Pulmonary artery endothelial cell (primary cell): ENCODE measurements around the gene POMGNT2. TPM values are rescaled to one million over a fixed set of nuclear protein-coding genes. Genes with fewer than 3 reads are reported as not detected.

Experiments
- DNase-seq: peaks from one replicate; pipeline ENCODE4 v3.0.0-alpha.2; 2011; ENCODE audit warnings: low read depth, low spot score
- total RNA-seq: library from RNA; depleted of rRNA; stranded (reverse); fragments of >200 nt; gene quantifications from 2 replicates; pipeline ENCODE4 v1.2.3, GENCODE V29; 2014

The POMGNT2 gene
- total RNA-seq, result 6.5 and 6.9 TPM in 2 replicates

DNA sequence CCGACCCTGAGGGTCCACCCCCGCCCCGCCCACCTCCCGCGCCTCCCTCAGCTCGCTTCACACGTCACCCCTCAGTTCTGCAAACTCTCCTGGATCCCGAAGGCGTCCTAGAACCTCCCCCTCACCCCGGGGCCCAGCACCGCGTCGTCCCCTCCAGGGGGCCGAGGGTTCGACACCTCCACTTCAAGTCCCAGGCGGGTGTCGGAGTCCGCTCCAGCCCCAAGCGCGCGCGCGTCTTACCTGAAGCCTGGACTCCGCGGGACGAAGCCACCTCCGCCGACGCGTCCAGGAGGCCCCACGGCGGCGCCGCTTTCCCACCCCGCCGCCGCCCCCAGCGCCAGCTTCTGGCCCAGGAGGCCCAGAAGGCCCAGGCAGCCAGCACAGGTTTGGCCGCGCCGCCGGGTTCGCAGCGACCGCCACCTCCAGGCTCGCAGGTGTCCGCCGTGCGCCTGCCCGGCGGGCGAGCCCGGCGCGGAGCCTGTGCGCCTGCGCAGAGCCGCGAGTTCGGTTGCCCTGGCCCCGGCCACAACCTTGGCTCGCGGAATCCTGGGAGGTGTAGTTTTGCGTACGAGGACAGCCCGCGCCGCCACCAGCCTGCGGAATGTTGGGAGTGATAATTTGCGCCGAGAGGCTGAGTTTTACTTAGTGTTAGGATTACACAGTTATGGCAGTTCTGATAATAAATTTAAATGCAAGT, at the start of gene POMGNT2:
TSS of gene POMGNT2 (minus strand) at position 484 of the 697 bp plus-strand sequence. CDS start 24,648 bp downstream, outside the sequence.
- DNase-seq, result peak; percentile 35

DNA sequence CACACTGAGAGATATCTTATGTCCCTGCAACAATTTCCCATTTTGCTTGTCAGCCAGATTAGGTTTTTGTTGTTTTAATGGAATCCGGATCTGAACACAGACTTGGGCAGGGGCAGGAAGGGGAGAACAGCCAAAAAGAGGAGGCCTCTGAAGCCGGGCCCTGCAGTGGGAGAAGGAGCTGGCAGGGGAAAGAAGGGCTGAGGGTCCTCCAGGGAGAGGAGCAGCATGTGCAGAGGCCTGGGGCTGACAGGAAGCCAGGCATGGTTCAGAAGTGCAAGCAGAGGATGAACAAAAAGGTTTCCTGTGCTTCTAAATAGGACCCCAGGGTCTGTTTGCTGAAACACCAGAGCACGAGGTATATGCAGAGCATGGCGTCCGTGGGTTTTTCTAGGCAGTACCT, 49.1 kb upstream of the POMGNT2 start:
- no peak for DNase-seq

DNA sequence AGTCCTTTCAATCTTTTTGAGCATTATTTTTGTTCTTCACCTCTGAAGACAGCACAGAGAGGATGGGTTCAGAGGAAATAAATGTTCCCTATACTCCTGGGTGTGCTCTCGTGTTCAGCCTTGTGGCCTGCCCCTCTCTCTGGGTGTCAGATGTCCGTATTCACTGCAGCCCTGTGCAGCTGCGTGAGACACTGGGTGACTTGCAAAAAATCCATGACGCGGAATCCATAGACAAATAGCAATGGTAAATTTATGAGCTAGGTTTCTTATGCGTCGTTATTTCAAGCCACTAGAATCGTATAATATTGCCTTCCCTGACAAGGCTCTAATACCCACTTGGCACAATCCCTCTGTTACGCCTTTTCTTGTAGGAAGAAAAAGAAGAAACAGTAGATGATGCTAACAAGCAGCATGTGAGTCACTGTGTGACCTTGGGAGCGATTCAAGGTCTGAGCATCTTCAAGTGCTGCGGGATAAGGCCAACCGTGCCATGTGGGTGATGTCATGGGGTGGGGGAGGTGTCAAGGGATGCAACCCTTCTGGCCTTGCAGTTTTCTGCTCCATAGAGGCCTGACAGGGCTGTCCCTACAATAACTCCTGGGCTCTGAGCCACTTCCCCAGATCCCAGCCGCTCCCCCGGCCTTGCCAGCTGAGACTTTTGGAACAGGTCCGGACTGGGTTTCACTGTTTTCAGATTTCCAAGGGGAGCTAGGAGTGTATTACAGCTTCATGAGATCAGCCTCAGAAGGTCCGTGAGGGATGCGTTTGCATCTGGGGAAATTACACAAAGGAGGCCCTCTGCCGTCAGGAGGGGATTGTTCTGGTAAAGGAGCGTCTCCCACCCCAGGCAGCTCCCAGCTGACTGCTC, 47.6 kb upstream of the POMGNT2 start:
- DNase-seq, result no peak

DNA sequence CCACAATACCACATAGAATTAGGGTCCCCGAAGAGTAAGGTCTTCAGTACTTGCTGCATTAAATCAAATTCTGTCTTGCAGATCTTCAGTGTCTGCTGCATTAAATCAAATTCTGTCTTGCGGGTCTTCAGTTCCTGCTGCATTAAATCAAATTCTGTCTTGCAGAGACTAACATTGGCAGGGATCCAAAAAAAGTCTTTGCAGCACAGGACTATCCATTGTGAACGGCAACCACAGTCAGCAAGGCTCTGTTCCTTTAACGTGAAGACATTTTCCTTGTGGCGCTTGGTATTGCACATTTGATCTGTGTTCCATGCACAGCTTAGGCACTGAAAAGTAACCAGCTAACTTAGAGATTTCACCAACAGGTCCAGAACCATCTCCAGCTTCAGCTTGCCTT, 46.8 kb upstream of the POMGNT2 start:
- DNase-seq, result no peak

DNA sequence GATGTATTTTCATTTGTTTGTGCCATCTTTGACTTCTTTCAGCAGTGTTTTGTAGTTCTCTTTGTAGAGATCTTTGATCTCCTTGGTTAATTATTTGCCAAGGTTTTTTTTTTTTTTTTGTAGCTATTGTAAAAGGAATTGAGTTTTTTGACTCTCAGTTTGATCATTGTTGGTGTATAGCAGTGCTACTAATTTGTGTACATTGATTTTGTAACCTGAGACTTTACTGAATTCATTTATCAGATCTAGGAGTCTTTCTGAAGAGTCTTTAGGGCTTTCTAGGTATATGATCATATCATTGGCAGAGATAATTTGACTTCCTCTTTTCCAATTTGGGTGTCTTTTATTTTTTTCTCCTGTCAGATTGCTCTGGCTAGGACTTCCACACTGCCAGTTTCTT, 42.2 kb upstream of the POMGNT2 start:
- DNase-seq, result no peak

DNA sequence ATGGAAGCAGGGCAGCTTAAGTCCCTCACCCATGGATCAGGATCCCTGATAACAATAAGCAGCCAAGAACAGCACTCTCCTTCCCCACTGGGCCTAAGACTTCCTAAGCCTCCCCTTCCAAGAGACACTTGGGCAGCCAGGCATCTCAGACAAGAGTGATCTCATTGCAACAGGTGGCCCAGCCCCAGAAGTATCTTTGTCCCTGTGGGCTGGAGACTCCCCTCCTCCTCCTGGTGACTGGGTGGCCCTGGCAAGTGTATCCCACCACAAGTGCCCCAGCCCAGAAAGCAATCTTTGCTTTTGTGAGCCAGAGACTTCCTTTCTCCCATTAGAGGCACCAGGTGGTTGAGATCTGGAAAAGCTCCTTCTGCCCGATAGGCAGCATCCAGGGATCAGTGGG, 40.7 kb upstream of the POMGNT2 start:
- no peak for DNase-seq

DNA sequence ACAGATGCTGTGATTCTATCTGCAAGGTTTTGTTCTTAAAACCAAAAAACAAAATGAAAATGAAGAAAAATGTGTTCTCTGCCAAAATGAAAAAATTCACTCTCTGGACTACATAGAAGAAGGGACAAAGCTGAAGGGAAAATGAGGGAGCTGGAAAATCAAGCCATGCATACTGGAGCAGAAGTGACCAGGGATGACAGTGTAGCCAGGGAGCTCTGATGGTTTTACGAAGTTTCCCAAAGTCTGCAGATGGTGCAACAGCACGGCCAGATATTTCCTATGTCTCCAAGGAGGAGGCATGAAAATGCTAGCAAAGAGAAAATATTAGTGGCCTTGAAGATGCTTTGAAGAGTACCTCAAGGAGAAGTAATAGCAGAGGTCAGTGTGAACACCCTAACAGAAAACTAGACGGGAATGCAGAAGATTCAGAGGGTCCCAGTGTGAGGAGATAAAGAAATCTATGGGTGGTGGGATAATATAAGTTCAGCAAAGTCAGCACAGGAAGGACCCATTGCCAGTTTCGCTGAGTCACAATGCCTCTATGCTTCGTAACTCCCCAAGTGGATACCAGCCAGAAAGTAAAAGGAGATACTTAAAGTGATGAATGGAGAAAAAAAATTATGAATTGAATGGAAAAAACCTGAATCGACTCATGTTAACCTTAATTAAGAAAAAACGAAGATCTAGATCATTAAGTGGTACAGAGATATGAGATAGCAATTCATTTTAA, 39.0 kb upstream of the POMGNT2 start:
- peak; percentile 15 for DNase-seq

DNA sequence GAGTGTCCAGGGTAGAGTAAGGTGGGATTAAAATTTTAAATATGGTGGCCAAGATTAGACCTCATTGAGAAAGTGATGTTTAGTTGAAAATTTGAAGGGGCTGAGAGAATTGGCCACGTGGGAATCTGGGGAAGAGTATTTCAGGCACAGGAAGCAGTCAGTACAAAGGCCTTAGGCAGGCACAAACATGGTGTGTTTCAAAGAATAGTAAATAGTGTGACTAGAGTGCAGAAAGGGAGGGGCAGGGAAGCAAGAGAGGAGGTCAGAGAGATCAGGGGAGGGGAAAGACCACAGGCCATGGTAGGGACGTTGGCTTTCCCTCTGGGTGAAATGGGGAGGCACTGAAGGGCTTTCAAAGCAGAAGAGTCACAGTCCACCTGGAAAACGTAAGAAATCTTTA, 36.6 kb upstream of the POMGNT2 start:
- no peak for DNase-seq

DNA sequence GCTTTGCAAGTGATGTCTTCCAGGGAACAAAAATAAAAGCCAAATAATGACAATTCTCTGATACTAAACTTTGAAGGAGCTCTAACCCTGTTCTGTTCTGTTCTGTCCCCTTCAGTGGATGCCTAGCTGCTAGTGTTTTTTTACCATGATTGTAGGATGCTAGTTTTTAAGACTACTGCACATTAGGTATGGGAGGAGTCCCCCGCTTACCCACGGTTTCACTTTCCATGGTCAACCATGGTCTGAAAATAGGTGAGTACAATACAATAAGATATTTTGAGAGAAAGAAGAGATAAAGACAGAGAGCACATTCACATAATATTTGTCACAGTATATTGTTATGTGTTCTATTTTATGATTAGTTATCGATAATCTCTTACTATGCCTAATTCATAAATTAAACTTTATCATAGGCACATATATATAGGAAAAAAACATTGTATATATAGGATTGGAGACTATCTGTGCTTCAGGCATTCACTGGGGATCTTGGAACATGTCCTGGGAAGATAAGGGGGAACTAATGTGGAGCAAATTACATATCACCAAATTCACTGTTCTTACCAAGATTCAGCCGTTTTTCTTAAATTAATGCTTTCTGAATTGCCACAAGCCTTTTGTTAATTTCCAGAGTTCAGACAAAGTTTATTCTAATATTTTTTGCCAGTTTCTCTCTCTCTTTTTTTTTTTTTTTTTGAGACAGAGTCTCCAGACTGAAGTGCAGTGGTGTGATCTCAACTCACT, 32.8 kb upstream of the POMGNT2 start:
- DNase-seq, result no peak

DNA sequence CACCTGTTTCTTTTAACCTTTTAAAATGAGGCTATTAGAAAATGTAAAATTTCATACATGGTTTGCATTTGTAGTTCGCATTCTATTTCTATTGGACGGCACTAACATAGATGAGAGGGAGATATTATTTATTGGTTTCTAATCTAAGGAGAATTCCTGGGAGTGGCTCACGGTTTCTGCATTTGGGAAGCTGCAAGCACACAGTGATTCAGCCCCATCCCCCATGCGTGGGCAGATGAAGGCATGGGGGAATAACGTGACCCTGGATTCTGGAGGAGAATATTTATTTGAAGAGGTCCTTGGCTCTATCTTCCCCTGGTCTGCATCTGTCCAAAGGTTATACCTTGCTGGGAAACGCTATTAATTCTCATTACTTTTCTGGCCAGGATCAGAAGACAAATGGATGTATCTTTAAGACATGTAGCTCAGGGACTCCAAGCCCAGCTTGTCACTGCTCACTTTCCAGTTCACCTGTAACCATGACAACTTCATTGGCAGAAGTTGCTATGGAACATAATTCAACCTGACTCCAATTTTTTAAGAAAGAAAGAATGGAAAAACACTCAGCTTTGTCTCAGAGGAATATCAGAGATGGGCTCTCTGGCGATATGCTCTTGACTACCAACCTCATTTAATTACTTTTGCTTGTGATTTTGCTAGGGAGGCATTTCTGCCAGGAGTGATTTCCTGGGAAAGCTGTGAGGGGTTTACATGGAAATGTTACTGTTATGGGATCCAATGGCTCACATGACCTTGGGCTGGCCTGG, 27.2 kb upstream of the POMGNT2 start:
- no peak for DNase-seq

DNA sequence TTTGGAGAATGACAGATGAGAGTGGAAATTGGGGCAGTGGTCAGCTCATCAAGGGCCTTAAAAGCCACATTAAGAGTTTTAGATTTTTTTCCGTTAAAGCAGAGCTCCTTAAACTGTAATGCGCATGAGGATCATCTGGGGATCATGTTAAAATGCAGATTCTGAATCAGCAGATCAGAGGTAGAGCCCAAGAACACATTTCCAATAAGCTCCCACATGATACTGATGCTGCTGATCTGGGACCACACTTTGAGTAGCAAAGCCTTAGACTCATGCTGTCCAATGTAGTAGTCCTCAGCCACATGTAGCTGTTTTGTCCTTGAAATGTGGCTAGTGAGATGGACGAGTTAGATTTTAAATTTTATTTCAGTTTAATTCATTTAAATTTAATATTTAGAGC, 26.3 kb upstream of the POMGNT2 start:
- no peak for DNase-seq

DNA sequence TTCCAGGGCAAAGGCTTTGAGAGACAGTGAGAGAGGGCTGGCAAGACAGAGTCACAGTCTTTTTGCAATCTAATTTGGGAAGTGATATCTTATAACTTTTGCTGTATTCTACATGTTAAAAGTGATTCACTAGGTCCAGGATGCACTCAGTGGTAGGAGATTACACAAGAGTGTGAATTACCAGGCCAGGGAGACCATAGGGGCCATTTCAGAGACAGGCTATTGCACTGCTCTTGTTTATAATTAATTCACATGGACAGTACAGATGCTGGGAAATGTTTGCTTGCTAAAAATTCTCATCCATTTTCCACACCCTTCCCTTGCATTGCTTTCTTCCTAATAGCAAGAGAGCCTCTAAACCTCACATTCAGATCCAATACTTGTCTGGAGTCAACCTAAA, 22.6 kb upstream of the POMGNT2 start:
- DNase-seq, result no peak

DNA sequence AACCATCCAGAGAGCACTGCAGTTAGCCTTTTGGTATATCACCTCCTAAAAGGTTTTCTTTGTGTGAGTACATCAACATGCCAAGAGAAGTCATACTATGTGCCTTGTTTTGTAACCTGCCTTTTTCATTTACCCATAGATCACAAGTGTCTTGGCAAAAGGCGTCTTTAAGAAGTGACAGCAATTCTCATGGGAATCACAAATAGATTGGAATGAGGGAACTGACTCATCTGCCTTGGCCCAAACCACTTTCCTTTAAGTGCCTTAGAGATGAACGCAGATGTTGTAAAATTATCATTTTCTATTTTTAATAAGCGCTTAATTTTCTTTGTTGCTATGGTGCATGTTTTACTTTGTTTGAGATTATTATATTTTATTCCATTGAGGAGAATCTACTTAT, 20.7 kb upstream of the POMGNT2 start:
- no peak for DNase-seq

DNA sequence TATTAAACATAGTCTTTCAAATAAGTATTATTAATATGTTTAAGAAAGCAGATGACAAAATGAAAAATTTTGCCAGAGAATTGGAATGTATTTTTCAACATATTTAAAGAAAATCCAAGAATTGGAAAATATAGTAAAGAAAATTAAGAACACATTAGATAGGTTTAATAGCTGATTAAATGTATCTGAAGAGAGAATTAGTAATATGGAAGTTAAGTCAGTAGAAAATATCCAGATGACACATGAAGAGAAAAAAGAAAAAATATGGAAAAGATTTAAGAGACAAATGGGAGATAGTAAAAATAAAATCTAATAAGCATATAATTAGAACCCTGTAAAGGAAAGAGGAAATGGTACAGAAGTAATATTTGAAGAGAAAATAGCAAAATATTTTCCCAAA, 18.0 kb upstream of the POMGNT2 start:
- no peak for DNase-seq

DNA sequence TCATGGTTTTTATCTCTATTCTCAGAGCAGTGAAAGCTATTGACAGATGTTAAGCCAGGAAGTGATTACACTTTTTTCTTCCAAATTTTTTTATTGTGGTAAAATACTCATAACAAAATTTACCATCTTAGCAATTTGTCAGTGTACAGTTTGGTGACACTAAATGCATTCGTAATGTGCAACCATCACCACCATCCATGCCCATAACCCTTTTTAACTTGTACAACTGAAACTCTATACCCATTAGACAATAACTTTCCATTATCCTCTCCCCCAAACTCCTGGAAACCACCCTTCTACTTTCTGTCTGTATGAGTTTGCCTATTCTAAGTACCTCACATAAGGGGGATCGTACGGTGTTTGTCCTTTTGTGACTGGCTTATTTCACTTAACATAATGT, 15.1 kb upstream of the POMGNT2 start:
- DNase-seq, result no peak

DNA sequence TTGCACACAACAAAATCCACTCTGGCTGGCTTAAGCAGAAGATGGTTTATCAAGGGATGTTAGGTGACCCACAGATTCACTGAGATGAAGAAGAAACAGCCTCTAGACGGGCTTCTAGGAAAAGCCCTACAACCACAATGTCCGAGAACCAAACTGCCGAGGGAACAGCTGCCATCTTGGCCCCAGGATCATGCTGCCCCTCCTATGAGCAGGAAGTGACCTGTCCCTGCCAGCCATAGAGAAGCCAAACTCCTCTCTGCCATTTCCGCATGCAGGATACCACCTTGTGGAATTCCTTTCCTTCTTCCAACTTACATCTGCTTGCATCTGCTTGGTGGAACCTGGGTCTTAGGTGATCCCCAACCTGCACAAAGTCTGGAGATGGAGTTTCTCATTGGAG, 11.4 kb upstream of the POMGNT2 start:
- DNase-seq, result no peak

DNA sequence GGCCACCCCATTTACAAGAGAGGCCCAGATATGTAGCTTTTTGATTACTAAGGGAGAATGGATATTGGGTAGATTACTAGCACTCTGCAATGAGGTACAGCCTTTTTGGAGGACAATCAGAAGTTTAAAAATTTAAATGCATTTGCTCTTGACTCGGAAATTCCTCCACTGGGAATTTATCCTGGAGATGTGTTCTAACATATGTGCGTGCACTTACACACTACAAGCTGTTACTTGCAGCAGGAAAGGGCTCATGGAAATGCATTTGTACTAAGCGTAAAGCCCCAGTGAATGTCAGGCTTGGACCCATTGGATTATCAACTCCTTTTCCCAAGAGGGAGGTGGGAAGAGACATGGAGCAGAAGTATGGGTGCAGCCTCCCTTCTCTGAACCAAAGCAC, 7.8 kb upstream of the POMGNT2 start:
- DNase-seq, result no peak

DNA sequence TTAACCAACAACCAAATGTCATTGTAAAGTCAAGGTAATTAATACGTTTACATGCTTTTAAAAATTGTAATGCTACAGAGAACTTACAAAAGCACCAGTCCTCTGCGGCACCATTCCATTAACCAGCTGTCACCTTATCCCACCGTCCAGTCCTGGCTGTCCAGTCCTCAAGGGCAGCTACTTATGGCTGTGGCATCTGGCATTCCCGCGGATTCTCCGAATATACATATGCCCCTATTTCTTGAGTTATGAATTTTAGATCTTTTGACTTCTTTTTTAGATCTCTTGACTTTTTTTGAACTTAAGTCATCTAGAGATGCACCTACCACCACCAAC, 382 bp upstream of the POMGNT2 start:
- no peak for DNase-seq

DNA sequence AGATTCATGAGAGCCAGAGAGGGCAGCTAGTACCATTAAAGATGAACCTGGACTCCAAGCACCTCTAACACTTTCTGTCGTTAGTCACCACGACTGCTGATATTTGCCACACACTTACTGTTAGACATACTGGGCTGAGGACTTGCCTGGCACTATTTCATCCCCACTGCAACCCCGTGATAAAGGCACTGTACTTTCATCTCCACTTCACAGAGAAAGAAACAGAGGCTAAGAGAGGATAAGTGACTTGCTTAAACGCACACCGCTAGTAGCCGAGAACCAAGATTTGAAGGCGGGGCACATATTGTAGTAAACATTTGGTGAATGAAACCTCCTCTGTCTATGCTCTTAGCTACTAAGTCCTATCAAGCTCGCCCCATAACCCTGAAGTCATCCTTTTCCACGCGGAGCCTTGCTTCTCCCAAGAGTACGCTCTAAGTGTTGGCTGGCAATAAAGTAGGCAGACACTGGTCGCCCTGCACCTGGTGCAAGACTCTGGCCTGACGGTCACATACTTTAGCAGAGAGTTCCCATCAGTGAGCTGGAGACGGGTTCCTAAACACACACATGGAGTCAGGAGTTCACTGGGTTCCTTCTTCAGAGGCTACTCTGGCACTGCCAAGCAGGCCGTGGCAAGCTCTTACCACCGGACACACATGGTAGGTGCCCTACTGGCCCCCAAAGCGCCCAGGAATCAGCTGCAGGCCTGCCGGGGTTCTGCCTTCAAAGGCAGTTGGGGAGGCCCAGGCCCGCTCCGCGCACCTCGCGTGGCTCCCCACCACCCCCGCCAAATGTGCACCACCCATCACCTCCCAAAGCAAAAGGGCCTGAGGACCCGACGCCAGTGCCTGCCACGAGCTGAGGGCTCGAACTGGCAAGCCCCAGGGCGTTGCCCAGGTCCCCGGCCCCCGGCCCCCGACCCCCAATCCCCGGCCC, 951 bp downstream of the POMGNT2 start:
- no peak for DNase-seq

DNA sequence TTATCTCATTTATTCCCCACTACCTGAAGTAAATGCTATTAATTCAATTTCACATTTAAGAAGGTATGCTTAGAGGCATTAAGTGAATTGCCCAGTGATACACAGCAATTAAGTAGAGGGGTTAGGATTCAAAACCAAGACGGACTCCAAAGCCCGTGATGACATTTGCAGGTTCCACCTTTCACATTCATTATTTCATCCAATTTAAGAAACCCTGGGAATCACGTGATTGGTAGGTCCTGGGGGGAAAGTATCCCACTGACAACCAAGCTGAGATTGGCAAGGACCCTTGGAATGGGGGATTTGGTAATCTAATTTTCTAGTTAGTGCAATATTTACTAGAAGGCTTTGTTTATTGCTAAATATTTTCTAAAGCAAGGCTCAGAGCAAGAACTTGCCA, 1.8 kb downstream of the POMGNT2 start:
- DNase-seq, result no peak
